SK-N-SH (cell line): ENCODE measurements around the gene SHMT2. TPM values are rescaled to one million over a fixed set of nuclear protein-coding genes. Genes with fewer than 3 reads are reported as not detected.

Experiments
- CTCF ChIA-PET: fragments of 300-600, 350-600 bp; formaldehyde crosslinking; extraction: SDS; loops from one replicate; lab custom pipeline; 2021; lab: Yijun Ruan, JAX
- POLR2A ChIA-PET: fragments of 350-600 bp; sonication (Branson Sonifier 250); formaldehyde crosslinking; extraction: SDS; loops from one replicate; lab custom pipeline; 2020; ENCODE audit warnings: antibody characterized with exemption, inconsistent platforms; lab: Yijun Ruan, JAX
- DNase-seq: peaks from one replicate; pipeline ENCODE4 v3.0.0; 2012
- H2AFZ ChIP-seq: fragments of 200-600 bp; sonication (generic); 2 replicates; pipeline ENCODE4 v1.8.1; 2016; ENCODE audit warnings: antibody characterized with exemption, mild to moderate bottlenecking, low read depth
- H3F3A ChIP-seq: fragments of 200-600 bp; sonication (generic); replicated peaks from 2 replicates; pipeline ENCODE3; 2016; ENCODE audit warnings: antibody characterized with exemption, mild to moderate bottlenecking; ENCODE audit not compliant: insufficient read depth
- H3K27ac ChIP-seq, 2 experiments: fragments of 200-500 bp in 1 of 2; fragments of 200-600 bp in 1 of 2; sonication (Bioruptor generic) in 1 of 2; sonication (generic), shearing (Covaris generic) in 1 of 2; 2 replicates each; pipeline versions ENCODE4 v1.5.1 to v1.6.1; 2014 to 2016; ENCODE audit warnings: low read depth in 2 of 2, inconsistent platforms in 1 of 2, low read length in 1 of 2, mild to moderate bottlenecking in 1 of 2, mixed read lengths in 1 of 2
- H3K27me3 ChIP-seq: fragments of 200-600 bp; sonication (generic), shearing (Covaris generic); 2 replicates; pipeline ENCODE4 v1.6.1; 2016; ENCODE audit warnings: mixed run types; ENCODE audit not compliant: insufficient read depth
- H3K36me3 ChIP-seq, 2 experiments: fragments of 200-500 bp in 1 of 2; fragments of 200-600 bp in 1 of 2; sonication (Bioruptor generic) in 1 of 2; sonication (generic) in 1 of 2; replicated peaks in 1 of 2; 2 replicates each; pipeline versions ENCODE3 to v1.5.1; 2014 to 2016; ENCODE audit warnings: low read length in 1 of 2, mild to moderate bottlenecking in 1 of 2; ENCODE audit not compliant: insufficient read depth in 2 of 2, control insufficient read depth in 1 of 2
- H3K4me1 ChIP-seq, 2 experiments: fragments of 200-500 bp in 1 of 2; fragments of 200-600 bp in 1 of 2; sonication (Bioruptor generic) in 1 of 2; sonication (generic), shearing (Covaris generic) in 1 of 2; 2 replicates each; pipeline versions ENCODE4 v1.5.1 to v1.6.1; 2014 to 2016; ENCODE audit warnings: low read depth in 1 of 2, low read length in 1 of 2, mixed run types in 1 of 2; ENCODE audit not compliant: insufficient read depth in 2 of 2, control insufficient read depth in 1 of 2
- H3K4me2 ChIP-seq: fragments of 200-600 bp; sonication (generic), shearing (Covaris generic); 2 replicates; pipeline ENCODE4 v1.6.1; 2017; ENCODE audit warnings: mixed run types
- H3K4me3 ChIP-seq, 2 experiments: fragments of 200-500 bp in 1 of 2; fragments of 200-600 bp in 1 of 2; sonication (Bioruptor generic) in 1 of 2; sonication (generic), shearing (Covaris generic) in 1 of 2; 2 replicates each; pipeline versions ENCODE4 v1.5.1 to v1.8.1; 2014 to 2016; ENCODE audit warnings: low read depth in 2 of 2, inconsistent platforms in 1 of 2, low read length in 1 of 2, mild to moderate bottlenecking in 1 of 2, mixed read lengths in 1 of 2, moderate library complexity in 1 of 2
- H3K79me2 ChIP-seq: fragments of 200-600 bp; sonication (generic); 2 replicates; pipeline ENCODE4 v1.8.1; 2017; ENCODE audit warnings: mild to moderate bottlenecking; ENCODE audit not compliant: insufficient read depth
- H3K9ac ChIP-seq: fragments of 200-600 bp; sonication (generic); 2 replicates; pipeline ENCODE4 v1.6.1; 2017; ENCODE audit warnings: mixed run types
- H3K9me2 ChIP-seq: fragments of 200-600 bp; sonication (generic); 2 replicates; pipeline ENCODE4 v1.6.1; 2017; ENCODE audit warnings: mixed run types
- H3K9me3 ChIP-seq: fragments of 200-600 bp; sonication (generic); 2 replicates; pipeline ENCODE4 v1.6.1; 2017; ENCODE audit warnings: mixed run types, mild to moderate bottlenecking, moderate library complexity
- H4K20me1 ChIP-seq: fragments of 200-600 bp; sonication (generic); 2 replicates; pipeline ENCODE4 v1.6.1; 2017; ENCODE audit warnings: mild to moderate bottlenecking, mixed run types; ENCODE audit not compliant: insufficient read depth
- CTCF ChIP-seq: fragments of 200-600 bp; sonication (generic); IDR thresholded peaks from 2 replicates; pipeline ENCODE4 v1.6.1; 2017; ENCODE audit warnings: antibody characterized with exemption, mild to moderate bottlenecking, moderate library complexity
- EP300 ChIP-seq, 2 experiments: IDR thresholded peaks; 2 replicates each; pipeline versions ENCODE4 v1.4.0 to v1.6.1; 2012; ENCODE audit warnings: borderline replicate concordance in 1 of 2, low read depth in 1 of 2, low read length in 1 of 2
- EZH2phosphoT487 ChIP-seq: fragments of 200-600 bp; sonication (generic); IDR thresholded peaks from 2 replicates; pipeline ENCODE4 v1.6.1; 2017; ENCODE audit warnings: low read depth, mixed run types, mild to moderate bottlenecking, antibody characterized with exemption, moderate library complexity, borderline replicate concordance
- FOXJ3 ChIP-seq: sonication (generic); formaldehyde crosslinking; IDR thresholded peaks from 2 replicates; pipeline ENCODE4 v1.5.1; 2020; ENCODE audit warnings: mild to moderate bottlenecking, missing genetic modification reagents
- GABPA ChIP-seq: IDR thresholded peaks from 2 replicates; pipeline ENCODE4 v1.4.0; 2012; ENCODE audit warnings: low read depth, mild to moderate bottlenecking
- GATA2 ChIP-seq: sonication (generic); formaldehyde crosslinking; IDR thresholded peaks from 2 replicates; pipeline ENCODE4 v1.5.0; 2020; ENCODE audit warnings: mild to moderate bottlenecking, missing genetic modification reagents
- IRF3 ChIP-seq: fragments of 150-350 bp; IDR thresholded peaks from 2 replicates; pipeline ENCODE4 v1.6.1; 2016; ENCODE audit warnings: mild to moderate bottlenecking, low read depth, low read length
- JUND ChIP-seq: IDR thresholded peaks from 2 replicates; pipeline ENCODE4 v1.4.0; 2012
- NFIC ChIP-seq: IDR thresholded peaks from 2 replicates; pipeline ENCODE4 v1.4.0; 2012; ENCODE audit warnings: borderline replicate concordance
- PBX3 ChIP-seq: IDR thresholded peaks from 2 replicates; pipeline ENCODE4; 2012
- RCOR1 ChIP-seq: fragments of 150-350 bp; IDR thresholded peaks from 2 replicates; pipeline ENCODE4 v1.6.1; 2017; ENCODE audit warnings: antibody characterized with exemption, low read length
- REST ChIP-seq: IDR thresholded peaks from 2 replicates; pipeline ENCODE4 v1.6.1; 2012; ENCODE audit warnings: mild to moderate bottlenecking, low read depth, low read length, moderate library complexity
- RXRA ChIP-seq: IDR thresholded peaks from 2 replicates; pipeline ENCODE4 v1.4.0; 2012; ENCODE audit warnings: low read depth, mild to moderate bottlenecking, borderline replicate concordance
- SMC3 ChIP-seq: IDR thresholded peaks from 2 replicates; pipeline ENCODE4 v1.6.1; 2012; ENCODE audit warnings: low read depth, low read length, improper control_type of control experiment
- TAF1 ChIP-seq: IDR thresholded peaks from 2 replicates; pipeline ENCODE4 v1.6.1; 2012; ENCODE audit warnings: low read depth, mild to moderate bottlenecking, low read length, moderate library complexity, borderline replicate concordance
- USF2 ChIP-seq: fragments of 150-350 bp; IDR thresholded peaks from 2 replicates; pipeline ENCODE4 v1.6.1; 2017; ENCODE audit warnings: antibody characterized with exemption, low read length, low read depth, borderline replicate concordance
- YY1 ChIP-seq: IDR thresholded peaks from 2 replicates; pipeline ENCODE4 v1.4.0; 2012; ENCODE audit warnings: low read depth, mild to moderate bottlenecking
- WGBS: methylation state at CpG from one replicate; pipeline ENCODE4 v1.1.6; 2017; ENCODE audit warnings: low lambda C conversion rate; 5-methylcytosine and 5-hydroxymethylcytosine counted together
- polyA plus RNA-seq, 3 experiments: library from polyadenylated mRNA; depleted of rRNA; stranded (reverse); fragments of >200 nt; gene quantifications; 2 replicates each; pipeline ENCODE4 v1.2.3, GENCODE V29; 2012
- TF ChIP-seq, protein P1 (sequence below): IDR thresholded peaks from 2 replicates; pipeline ENCODE4 v1.4.0; 2012; ENCODE audit warnings: low read depth
- TF ChIP-seq, protein P2 (sequence below): IDR thresholded peaks from 2 replicates; pipeline ENCODE4 v1.4.0; 2012; ENCODE audit warnings: low read depth, borderline replicate concordance

The SHMT2 gene
- polyA plus RNA-seq, 1 of the 3 experiments (the other 2 are of a cell fraction): 204 TPM

- TF ChIP-seq TAF1 (no peak), YY1 (no peak), RCOR1 (no peak), GABPA (no peak), GATA2 (no peak), SMC3 (no peak), EP300 (IDR thresholded peaks at IDR 0.05; ENCODE audit: borderline replicate concordance in 1 of 2, low read depth in 1 of 2, low read length in 1 of 2) (no peak), JUND (no peak), PBX3 (no peak), USF2 (no peak), RXRA (no peak), NFIC (no peak), EZH2phosphoT487 (no peak), CTCF (no peak), FOXJ3 (CRISPR knock-in tag) (no peak), IRF3 (no peak), REST (no peak)
- TF ChIP-seq, protein P1, sequence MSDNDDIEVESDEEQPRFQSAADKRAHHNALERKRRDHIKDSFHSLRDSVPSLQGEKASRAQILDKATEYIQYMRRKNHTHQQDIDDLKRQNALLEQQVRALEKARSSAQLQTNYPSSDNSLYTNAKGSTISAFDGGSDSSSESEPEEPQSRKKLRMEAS: no peak
- TF ChIP-seq, protein P2, sequence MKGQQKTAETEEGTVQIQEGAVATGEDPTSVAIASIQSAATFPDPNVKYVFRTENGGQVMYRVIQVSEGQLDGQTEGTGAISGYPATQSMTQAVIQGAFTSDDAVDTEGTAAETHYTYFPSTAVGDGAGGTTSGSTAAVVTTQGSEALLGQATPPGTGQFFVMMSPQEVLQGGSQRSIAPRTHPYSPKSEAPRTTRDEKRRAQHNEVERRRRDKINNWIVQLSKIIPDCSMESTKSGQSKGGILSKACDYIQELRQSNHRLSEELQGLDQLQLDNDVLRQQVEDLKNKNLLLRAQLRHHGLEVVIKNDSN: no peak
Measured at GRCh38 chr12:57229046-57229633, 371 bp upstream of the SHMT2 start.

More at GRCh38 chr12:57229046-57229633, 371 bp upstream of the SHMT2 start:
- WGBS: 12% methylated on average over 9 of the region's 9 CpGs
- Histone ChIP-seq H3K9ac (peak overlapping the region; percentile 96; the same call in 1 of the 2 replicates), H3K9me2 (no peaks in the 10 kb centered on the region), H3K4me2 (peak overlapping the region; percentile 98), H4K20me1 (no peaks in the 10 kb centered on the region), H3F3A (no peaks in the 10 kb centered on the region), H2AFZ (peak overlapping the region; percentile 91), H3K27ac (peak overlapping the region in 1 of 2 experiments; percentile 87; a peak in 2 of 4 replicates), H3K27me3 (no peaks in the 10 kb centered on the region), H3K4me1 (peaks cover 0 to 19% of the 10 kb centered on the region in 2 experiments; a peak in 1 of 4 replicates), H3K4me3 (peak overlapping the region; percentile 88 to 94), H3K36me3 (peaks cover 22 to 29% of the 10 kb centered on the region in 2 experiments), H3K9me3 (no peaks in the 10 kb centered on the region), H3K79me2 (peaks cover 28% of the 10 kb centered on the region)
- ChIA-PET CTCF (interaction anchor here (0.7 to 31.5 kb wide), 7 partner anchors 11 to 234 kb away, joined by 3 to 937 read pairs (median 6); partner anchors contain the start of gene NXPH4), POLR2A (interaction anchor here (0.6 to 2.6 kb wide), 6 partner anchors 9 to 290 kb away, joined by 3 to 43 read pairs (median 3); no protein-coding TSS in a partner anchor)
- DNase-seq: no peak
